ENCODE measurements around the gene HSPA12A.

Gene HSPA12A

DNA sequence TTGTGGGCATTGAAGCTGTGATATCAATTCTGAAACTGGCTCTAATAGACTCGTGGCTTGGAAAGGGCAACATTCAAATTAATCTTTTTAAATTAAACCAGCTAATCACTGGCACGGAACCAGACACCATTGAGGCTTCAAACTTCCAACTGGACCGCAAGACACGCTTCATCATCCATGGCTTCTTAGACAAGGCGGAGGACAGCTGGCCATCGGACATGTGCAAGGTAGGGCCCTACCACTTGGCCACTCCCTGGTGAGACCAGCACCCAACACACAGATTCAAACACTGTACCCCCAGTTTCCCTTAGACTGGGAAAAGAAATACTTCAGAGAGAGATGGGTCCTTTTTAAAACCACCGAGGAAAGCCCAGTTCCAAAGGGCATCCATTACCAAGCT is 116.5 kb downstream of the HSPA12A start:
- no peaks in the 10 kb centered on the region for H3K9me3 ChIP-seq (ENCODE audit: control insufficient read depth, insufficient read depth, low read depth, low read length)
- ChIA-PET CTCF (interaction anchor here (0.7 to 6.7 kb wide), 4 partner anchors 162 to 1797 kb away, joined by 3 to 60 read pairs (median 6); no protein-coding TSS in a partner anchor), POLR2A (no interaction called here)
- no peaks in the 10 kb centered on the region for H3K4me1 ChIP-seq (ENCODE audit: control insufficient read depth, insufficient read depth, low read length)
- H3K27ac ChIP-seq (ENCODE audit: extremely low read depth, low read depth, low read length) = no peak overlapping the region
- no peaks in the 10 kb centered on the region for H3K36me3 ChIP-seq (ENCODE audit: control insufficient read depth in 2 of 2, insufficient read depth in 1 of 2, low read length in 2 of 2)
- no peak overlapping the region for H3K4me3 ChIP-seq (ENCODE audit: low read depth, low read length)
- TF ChIP-seq ZFP69B (tag by site-specific recombination; IDR thresholded peaks at IDR 0.05) = no peak
- TF ChIP-seq ZNF214 (tag by site-specific recombination; IDR thresholded peaks at IDR 0.05; ENCODE audit: borderline replicate concordance) = no peak
- TF ChIP-seq SP3 (tag by site-specific recombination; IDR thresholded peaks at IDR 0.05) = no peak
- TF ChIP-seq, protein P1, sequence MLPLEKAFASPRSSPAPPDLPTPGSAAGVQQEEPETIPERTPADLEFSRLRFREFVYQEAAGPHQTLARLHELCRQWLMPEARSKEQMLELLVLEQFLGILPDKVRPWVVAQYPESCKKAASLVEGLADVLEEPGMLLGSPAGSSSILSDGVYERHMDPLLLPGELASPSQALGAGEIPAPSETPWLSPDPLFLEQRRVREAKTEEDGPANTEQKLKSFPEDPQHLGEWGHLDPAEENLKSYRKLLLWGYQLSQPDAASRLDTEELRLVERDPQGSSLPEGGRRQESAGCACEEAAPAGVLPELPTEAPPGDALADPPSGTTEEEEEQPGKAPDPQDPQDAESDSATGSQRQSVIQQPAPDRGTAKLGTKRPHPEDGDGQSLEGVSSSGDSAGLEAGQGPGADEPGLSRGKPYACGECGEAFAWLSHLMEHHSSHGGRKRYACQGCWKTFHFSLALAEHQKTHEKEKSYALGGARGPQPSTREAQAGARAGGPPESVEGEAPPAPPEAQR (tag by site-specific recombination; IDR thresholded peaks at IDR 0.05) = no peak
- TF ChIP-seq, protein P2, sequence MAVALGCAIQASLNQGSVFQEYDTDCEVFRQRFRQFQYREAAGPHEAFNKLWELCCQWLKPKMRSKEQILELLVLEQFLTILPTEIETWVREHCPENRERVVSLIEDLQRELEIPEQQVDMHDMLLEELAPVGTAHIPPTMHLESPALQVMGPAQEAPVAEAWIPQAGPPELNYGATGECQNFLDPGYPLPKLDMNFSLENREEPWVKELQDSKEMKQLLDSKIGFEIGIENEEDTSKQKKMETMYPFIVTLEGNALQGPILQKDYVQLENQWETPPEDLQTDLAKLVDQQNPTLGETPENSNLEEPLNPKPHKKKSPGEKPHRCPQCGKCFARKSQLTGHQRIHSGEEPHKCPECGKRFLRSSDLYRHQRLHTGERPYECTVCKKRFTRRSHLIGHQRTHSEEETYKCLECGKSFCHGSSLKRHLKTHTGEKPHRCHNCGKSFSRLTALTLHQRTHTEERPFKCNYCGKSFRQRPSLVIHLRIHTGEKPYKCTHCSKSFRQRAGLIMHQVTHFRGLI (tag by site-specific recombination; IDR thresholded peaks at IDR 0.05) = no peak
- no peak for TF ChIP-seq ZNF654 (tag by site-specific recombination; IDR thresholded peaks at IDR 0.05; ENCODE audit: low read depth)
- TF ChIP-seq, protein P3, sequence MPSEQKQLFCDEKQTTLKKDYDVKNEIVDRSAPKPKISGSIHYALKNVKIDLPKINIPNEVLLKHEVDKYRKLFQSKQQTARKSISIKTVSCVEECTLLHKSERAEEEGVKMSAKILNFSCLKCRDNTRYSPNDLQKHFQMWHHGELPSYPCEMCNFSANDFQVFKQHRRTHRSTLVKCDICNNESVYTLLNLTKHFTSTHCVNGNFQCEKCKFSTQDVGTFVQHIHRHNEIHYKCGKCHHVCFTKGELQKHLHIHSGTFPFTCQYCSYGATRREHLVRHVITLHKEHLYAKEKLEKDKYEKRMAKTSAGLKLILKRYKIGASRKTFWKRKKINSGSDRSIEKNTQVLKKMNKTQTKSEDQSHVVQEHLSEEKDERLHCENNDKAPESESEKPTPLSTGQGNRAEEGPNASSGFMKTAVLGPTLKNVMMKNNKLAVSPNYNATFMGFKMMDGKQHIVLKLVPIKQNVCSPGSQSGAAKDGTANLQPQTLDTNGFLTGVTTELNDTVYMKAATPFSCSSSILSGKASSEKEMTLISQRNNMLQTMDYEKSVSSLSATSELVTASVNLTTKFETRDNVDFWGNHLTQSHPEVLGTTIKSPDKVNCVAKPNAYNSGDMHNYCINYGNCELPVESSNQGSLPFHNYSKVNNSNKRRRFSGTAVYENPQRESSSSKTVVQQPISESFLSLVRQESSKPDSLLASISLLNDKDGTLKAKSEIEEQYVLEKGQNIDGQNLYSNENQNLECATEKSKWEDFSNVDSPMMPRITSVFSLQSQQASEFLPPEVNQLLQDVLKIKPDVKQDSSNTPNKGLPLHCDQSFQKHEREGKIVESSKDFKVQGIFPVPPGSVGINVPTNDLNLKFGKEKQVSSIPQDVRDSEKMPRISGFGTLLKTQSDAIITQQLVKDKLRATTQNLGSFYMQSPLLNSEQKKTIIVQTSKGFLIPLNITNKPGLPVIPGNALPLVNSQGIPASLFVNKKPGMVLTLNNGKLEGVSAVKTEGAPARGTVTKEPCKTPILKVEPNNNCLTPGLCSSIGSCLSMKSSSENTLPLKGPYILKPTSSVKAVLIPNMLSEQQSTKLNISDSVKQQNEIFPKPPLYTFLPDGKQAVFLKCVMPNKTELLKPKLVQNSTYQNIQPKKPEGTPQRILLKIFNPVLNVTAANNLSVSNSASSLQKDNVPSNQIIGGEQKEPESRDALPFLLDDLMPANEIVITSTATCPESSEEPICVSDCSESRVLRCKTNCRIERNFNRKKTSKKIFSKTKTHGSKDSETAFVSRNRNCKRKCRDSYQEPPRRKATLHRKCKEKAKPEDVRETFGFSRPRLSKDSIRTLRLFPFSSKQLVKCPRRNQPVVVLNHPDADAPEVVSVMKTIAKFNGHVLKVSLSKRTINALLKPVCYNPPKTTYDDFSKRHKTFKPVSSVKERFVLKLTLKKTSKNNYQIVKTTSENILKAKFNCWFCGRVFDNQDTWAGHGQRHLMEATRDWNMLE (tag by site-specific recombination; conservative IDR thresholded peaks at IDR 0.05; ENCODE audit: low read depth) = no peak
- no peak for TF ChIP-seq ZNF707 (tag by site-specific recombination; IDR thresholded peaks at IDR 0.05)
- TF ChIP-seq, protein P4, sequence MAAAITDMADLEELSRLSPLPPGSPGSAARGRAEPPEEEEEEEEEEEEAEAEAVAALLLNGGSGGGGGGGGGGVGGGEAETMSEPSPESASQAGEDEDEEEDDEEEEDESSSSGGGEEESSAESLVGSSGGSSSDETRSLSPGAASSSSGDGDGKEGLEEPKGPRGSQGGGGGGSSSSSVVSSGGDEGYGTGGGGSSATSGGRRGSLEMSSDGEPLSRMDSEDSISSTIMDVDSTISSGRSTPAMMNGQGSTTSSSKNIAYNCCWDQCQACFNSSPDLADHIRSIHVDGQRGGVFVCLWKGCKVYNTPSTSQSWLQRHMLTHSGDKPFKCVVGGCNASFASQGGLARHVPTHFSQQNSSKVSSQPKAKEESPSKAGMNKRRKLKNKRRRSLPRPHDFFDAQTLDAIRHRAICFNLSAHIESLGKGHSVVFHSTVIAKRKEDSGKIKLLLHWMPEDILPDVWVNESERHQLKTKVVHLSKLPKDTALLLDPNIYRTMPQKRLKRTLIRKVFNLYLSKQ (tag by site-specific recombination; IDR thresholded peaks at IDR 0.05; ENCODE audit: borderline replicate concordance) = no peak
- TF ChIP-seq ZNF416 (tag by site-specific recombination; IDR thresholded peaks at IDR 0.05) = no peak
- TF ChIP-seq ZNF621 (tag by site-specific recombination; IDR thresholded peaks at IDR 0.05) = no peak
- no peak for TF ChIP-seq BCL11B (tag by site-specific recombination; IDR thresholded peaks at IDR 0.05; ENCODE audit: low read depth)
- TF ChIP-seq ZBTB21 (tag by site-specific recombination; IDR thresholded peaks at IDR 0.05) = no peak
- TF ChIP-seq ZNF510 (tag by site-specific recombination; IDR thresholded peaks at IDR 0.05; ENCODE audit: insufficient replicate concordance) = no peak
- TF ChIP-seq, protein P5, sequence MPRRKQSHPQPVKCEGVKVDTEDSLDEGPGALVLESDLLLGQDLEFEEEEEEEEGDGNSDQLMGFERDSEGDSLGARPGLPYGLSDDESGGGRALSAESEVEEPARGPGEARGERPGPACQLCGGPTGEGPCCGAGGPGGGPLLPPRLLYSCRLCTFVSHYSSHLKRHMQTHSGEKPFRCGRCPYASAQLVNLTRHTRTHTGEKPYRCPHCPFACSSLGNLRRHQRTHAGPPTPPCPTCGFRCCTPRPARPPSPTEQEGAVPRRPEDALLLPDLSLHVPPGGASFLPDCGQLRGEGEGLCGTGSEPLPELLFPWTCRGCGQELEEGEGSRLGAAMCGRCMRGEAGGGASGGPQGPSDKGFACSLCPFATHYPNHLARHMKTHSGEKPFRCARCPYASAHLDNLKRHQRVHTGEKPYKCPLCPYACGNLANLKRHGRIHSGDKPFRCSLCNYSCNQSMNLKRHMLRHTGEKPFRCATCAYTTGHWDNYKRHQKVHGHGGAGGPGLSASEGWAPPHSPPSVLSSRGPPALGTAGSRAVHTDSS (tag by site-specific recombination; IDR thresholded peaks at IDR 0.05) = no peak

Measured in HEK293 (cell line).